ENCODE measurements around the gene CCDC197. TPM values are rescaled to one million over a fixed set of nuclear protein-coding genes. Genes with fewer than 3 reads are reported as not detected.

The CCDC197 gene
- total and polyA plus RNA-seq, 2 of the 4 experiments (the other 2 are of a cell fraction): not detected

DNA sequence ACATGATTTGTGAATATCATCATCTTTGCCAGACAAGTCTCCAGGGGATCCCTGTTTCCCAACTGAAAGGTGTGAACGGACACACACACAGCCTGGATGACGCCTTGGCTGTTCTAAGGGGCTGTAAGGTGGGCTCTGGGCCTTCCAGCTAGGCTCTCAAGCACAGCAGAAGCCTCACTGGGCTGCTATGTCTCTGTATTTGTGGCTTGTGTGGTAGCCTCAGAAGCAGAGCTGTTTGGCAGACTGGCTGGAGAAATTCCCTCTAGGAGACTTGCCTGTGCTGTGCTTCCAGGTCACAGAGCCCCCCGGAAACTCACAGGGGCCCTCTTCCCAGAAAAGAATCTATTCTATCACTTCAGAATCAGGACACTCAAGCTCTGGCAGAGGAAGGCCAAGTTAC lies 50.5 kb downstream of the CCDC197 start (continued):
- TF ChIP-seq, protein P1, sequence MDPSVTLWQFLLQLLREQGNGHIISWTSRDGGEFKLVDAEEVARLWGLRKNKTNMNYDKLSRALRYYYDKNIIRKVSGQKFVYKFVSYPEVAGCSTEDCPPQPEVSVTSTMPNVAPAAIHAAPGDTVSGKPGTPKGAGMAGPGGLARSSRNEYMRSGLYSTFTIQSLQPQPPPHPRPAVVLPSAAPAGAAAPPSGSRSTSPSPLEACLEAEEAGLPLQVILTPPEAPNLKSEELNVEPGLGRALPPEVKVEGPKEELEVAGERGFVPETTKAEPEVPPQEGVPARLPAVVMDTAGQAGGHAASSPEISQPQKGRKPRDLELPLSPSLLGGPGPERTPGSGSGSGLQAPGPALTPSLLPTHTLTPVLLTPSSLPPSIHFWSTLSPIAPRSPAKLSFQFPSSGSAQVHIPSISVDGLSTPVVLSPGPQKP (IDR thresholded peaks at IDR 0.05; ENCODE audit: borderline replicate concordance, low read depth, low read length): no peak

DNA sequence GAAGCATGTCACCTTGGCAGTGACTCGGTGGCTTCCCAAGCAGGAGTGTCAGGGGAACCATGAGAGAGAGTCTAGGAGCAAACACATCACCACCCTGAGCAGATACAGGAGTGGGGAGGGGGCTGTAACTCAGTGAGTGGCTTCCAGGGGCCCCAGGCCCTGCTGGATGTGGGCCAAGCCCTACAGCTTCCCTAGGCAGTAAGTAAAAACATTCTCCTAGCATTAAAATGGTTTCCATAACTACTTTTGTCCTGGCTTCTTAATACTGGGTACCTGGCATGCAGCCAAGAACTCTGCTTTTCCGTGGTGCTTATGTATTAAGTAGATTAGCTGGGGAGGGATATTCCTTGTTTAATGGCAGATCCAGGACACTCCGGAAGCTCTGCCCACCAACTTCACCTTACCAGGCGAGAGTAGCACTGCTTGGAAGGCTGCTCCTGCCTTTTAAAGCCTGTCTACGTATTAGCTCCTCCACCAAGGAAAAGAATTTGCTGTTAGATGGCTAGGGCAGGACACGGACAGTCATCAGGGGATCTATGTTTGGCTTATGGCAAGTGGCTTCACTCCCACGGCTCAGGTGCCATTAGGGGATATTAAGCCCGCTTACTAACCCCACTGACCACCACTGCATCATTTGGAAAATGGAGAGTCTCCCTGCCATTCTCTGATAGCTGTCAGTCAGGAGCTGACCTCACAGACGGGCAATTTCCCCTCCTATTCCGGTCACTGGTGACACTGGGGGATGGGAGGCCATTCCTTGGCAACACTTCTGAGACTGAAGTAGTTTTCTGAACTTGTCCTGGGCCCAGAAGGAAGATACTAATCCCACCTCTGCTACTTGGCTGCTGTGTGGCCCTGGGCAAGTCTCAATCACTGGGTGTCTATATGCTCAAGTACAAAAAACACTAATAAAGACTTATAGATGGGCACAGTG lies 51.9 kb downstream of the CCDC197 start:
- Histone ChIP-seq H3K4me2 (ENCODE audit: low read depth, low read length) (no peak overlapping the region), H3K14ac (replicated peaks; ENCODE audit: low read depth, low read length) (no peak overlapping the region), H3K9me1 (ENCODE audit: insufficient read depth, low read length) (no peaks in the 10 kb centered on the region), H2BK15ac (ENCODE audit: low read depth, low read length) (no peak overlapping the region), H3K27ac (ENCODE audit: insufficient read depth, low read length) (no peak overlapping the region), H4K8ac (ENCODE audit: low read depth in 2 of 2, low read length in 2 of 2) (no peak overlapping the region), H3K4me1 (ENCODE audit: control insufficient read depth, insufficient read depth, low read length) (no peaks in the 10 kb centered on the region), H2BK120ac (ENCODE audit: low read depth, low read length) (no peak overlapping the region), H3K4ac (ENCODE audit: low read depth, low read length) (no peak overlapping the region), H3K4me3 (ENCODE audit: insufficient read depth, low read depth, low read length) (no peak overlapping the region), H2BK5ac (ENCODE audit: low read depth, low read length, poor library complexity, severe bottlenecking) (no peak overlapping the region), H3K36me3 (ENCODE audit: control insufficient read depth, insufficient read depth, low read length) (peaks cover 75% of the 10 kb centered on the region), H4K20me1 (ENCODE audit: insufficient read depth, low read length) (0 out of 2 replicates have a peak, but pooled peaks cover 4% of the 10 kb centered on the region), H2AK9ac (replicated peaks; ENCODE audit: low read depth, low read length, poor library complexity) (no peak overlapping the region), H2AFZ (replicated peaks; ENCODE audit: low read length, poor library complexity) (no peak overlapping the region), H3K56ac (ENCODE audit: extremely low read depth, insufficient read depth, low read length) (no peak overlapping the region), H3K18ac (ENCODE audit: low read depth, low read length) (no peak overlapping the region), H3K9ac (ENCODE audit: low read depth, low read length) (no peak overlapping the region), H3K27me3 (ENCODE audit: control insufficient read depth, insufficient read depth, low read length) (no peaks in the 10 kb centered on the region), H3K79me1 (ENCODE audit: low read depth in 1 of 2, low read length in 2 of 2) (peaks cover under 1 to 18% of the 10 kb centered on the region in 2 experiments; a peak in 3 of 4 replicates), H2BK20ac (ENCODE audit: low read depth, low read length) (no peak overlapping the region), H4K5ac (ENCODE audit: low read depth, low read length) (no peak overlapping the region), H3K9me3 (ENCODE audit: control insufficient read depth, insufficient read depth, low read length) (no peaks in the 10 kb centered on the region), H2AK5ac (ENCODE audit: low read depth, low read length) (no peak overlapping the region), H4K91ac (ENCODE audit: insufficient read depth, low read depth, low read length) (no peak overlapping the region), H3K23ac (ENCODE audit: low read depth, low read length) (no peak overlapping the region)
- ChIA-PET CTCF (interaction anchor here (0.8 to 1.0 kb wide), 3 partner anchors 12 to 87 kb away, joined by 3 to 6 read pairs (median 4); no protein-coding TSS in a partner anchor), POLR2A (ENCODE audit: unreplicated experiment) (no interaction called here)
- ATAC-seq (ENCODE audit: low read depth) (no peak), DNase-seq (no peak)
- dilution Hi-C loops (cut with HindIII; ENCODE audit: low sequenced_read_pairs, unreplicated experiment) (no loop called here), intact Hi-C loops (cut with micrococcal nuclease) (no loop called here), in situ Hi-C loops (cut with MboI; ENCODE audit: low sequenced_read_pairs) (no loop called here)
- TF ChIP-seq, protein P2, sequence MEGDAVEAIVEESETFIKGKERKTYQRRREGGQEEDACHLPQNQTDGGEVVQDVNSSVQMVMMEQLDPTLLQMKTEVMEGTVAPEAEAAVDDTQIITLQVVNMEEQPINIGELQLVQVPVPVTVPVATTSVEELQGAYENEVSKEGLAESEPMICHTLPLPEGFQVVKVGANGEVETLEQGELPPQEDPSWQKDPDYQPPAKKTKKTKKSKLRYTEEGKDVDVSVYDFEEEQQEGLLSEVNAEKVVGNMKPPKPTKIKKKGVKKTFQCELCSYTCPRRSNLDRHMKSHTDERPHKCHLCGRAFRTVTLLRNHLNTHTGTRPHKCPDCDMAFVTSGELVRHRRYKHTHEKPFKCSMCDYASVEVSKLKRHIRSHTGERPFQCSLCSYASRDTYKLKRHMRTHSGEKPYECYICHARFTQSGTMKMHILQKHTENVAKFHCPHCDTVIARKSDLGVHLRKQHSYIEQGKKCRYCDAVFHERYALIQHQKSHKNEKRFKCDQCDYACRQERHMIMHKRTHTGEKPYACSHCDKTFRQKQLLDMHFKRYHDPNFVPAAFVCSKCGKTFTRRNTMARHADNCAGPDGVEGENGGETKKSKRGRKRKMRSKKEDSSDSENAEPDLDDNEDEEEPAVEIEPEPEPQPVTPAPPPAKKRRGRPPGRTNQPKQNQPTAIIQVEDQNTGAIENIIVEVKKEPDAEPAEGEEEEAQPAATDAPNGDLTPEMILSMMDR (conservative IDR thresholded peaks at IDR 0.05; ENCODE audit: low read depth, low read length): no peak
- TF ChIP-seq BHLHE40 (IDR thresholded peaks at IDR 0.05; ENCODE audit: low read depth, low read length): no peak
- TF ChIP-seq MXI1 (IDR thresholded peaks at IDR 0.05; ENCODE audit: borderline replicate concordance, low read depth, low read length): no peak
- no TSS peak for BruUV-seq (replicated peaks)
- WGBS, 2 experiments (ENCODE audit: extremely low coverage in 2 of 2, insufficient read length in 1 of 2): 60% methylated on average over 1 of the region's 10 CpGs; no CpG with 5 or more reads in 1 of the 2 experiments

Measured in IMR-90 (cell line).